HepG2 (cell line): Measurements from ENCODE around the gene BAIAP2L1. TPM values are rescaled to one million over a fixed set of nuclear protein-coding genes. Genes with fewer than 3 reads are reported as not detected.
A peak's percentile ranks its signal among the peaks of the same experiment; 100 is the strongest.

ENCODE experiments used
- DZIP1 ChIP-seq: sonication (generic); formaldehyde crosslinking; IDR thresholded peaks from 2 replicates; pipeline ENCODE4 v1.5.0; 2020; ENCODE audit warnings: mild to moderate bottlenecking, missing genetic modification reagents
- HNF4A ChIP-seq: sonication (generic); formaldehyde crosslinking; IDR thresholded peaks from 2 replicates; pipeline ENCODE4 v1.4.0; 2020; ENCODE audit warnings: missing genetic modification reagents
- HNRNPLL ChIP-seq: fragments of 200-400 bp; formaldehyde crosslinking; IDR thresholded peaks from 2 replicates; pipeline ENCODE4 v1.6.1; 2017; ENCODE audit warnings: mild to moderate bottlenecking, low read depth, low read length; ENCODE audit not compliant: poor library complexity, severe bottlenecking
- KDM5A ChIP-seq: fragments of 200-600 bp; sonication (generic); IDR thresholded peaks from 2 replicates; pipeline ENCODE4 v1.7.0; 2018; ENCODE audit warnings: antibody characterized with exemption, mild to moderate bottlenecking, low read length, borderline replicate concordance
- KMT2B ChIP-seq: IDR thresholded peaks from 2 replicates; pipeline ENCODE4 v1.6.1; 2016; ENCODE audit warnings: missing genetic modification reagents, missing compliant biosample characterization
- POLR2A ChIP-seq, 2 experiments: IDR thresholded peaks; 2 replicates each; pipeline ENCODE4 v1.6.1; 2011; ENCODE audit warnings: low read depth in 2 of 2, low read length in 2 of 2, mild to moderate bottlenecking in 1 of 2, moderate library complexity in 1 of 2; ENCODE audit not compliant: insufficient read depth in 1 of 2
- PRDM10 ChIP-seq: sonication (generic); formaldehyde crosslinking; IDR thresholded peaks from 2 replicates; pipeline ENCODE4 v1.4.0; 2020; ENCODE audit warnings: low read depth, missing genetic modification reagents
- SKI ChIP-seq: fragments of 450-650 bp; IDR thresholded peaks from one replicate; pipeline ENCODE4 v1.6.1; 2018; ENCODE audit warnings: mild to moderate bottlenecking; ENCODE audit not compliant: partially characterized antibody
- SNAI1 ChIP-seq: sonication (generic); formaldehyde crosslinking; IDR thresholded peaks from 2 replicates; pipeline ENCODE4 v1.5.0; 2020; ENCODE audit warnings: mild to moderate bottlenecking, missing genetic modification reagents, borderline replicate concordance
- ZBTB25 ChIP-seq: IDR thresholded peaks from 2 replicates; pipeline ENCODE4 v1.6.1; 2018; ENCODE audit warnings: missing genetic modification reagents
- ZBTB49 ChIP-seq: sonication (generic); formaldehyde crosslinking; IDR thresholded peaks from 2 replicates; pipeline ENCODE4 v1.4.0; 2020; ENCODE audit warnings: missing genetic modification reagents, borderline replicate concordance
- ZFP82 ChIP-seq: sonication (generic); formaldehyde crosslinking; IDR thresholded peaks from 2 replicates; pipeline ENCODE4 v1.5.1; 2020; ENCODE audit warnings: mild to moderate bottlenecking, missing genetic modification reagents, borderline replicate concordance
- ZNF101 ChIP-seq: sonication (generic); formaldehyde crosslinking; IDR thresholded peaks from 2 replicates; pipeline ENCODE4 v1.4.0; 2020; ENCODE audit warnings: mild to moderate bottlenecking, low read depth, missing genetic modification reagents, borderline replicate concordance
- ZNF574 ChIP-seq: sonication (generic); formaldehyde crosslinking; IDR thresholded peaks from 2 replicates; pipeline ENCODE4 v1.4.0; 2020; ENCODE audit warnings: missing genetic modification reagents
- ZNF672 ChIP-seq: sonication (generic); formaldehyde crosslinking; IDR thresholded peaks from 2 replicates; pipeline ENCODE4 v1.8.1; 2022; ENCODE audit warnings: missing genetic modification reagents
- polyA plus RNA-seq, 8 experiments: library from polyadenylated mRNA; depleted of rRNA in 3 of 8; stranded (reverse) in 7 of 8; unstranded in 1 of 8; fragments of >200 nt; fragmentation: Illumina TruSeq in 4 of 8; extraction: Trizol in 4 of 8; gene quantifications; 2 replicates each; pipeline versions ENCODE4 v1.2.1 to v1.2.3, GENCODE V29; 2011 to 2016; ENCODE audit warnings: low read depth in 4 of 8, missing spikeins in 1 of 8, mixed read lengths in 1 of 8; ENCODE audit not compliant: insufficient read depth in 1 of 8
- total RNA-seq, 5 experiments: library from RNA; depleted of rRNA; stranded (reverse); fragments of >200 nt; fragmentation: Illumina TruSeq; extraction: Trizol; gene quantifications; 2 replicates each; pipeline ENCODE4 v1.2.3, GENCODE V29; 2016; ENCODE audit warnings: low read depth in 1 of 5

Gene BAIAP2L1
- total and polyA plus RNA-seq, 2 of the 13 experiments (the other 11 are each of a cell fraction or from before 2014, with no cell fraction given) = 13.0 to 21.5 TPM

GRCh38 chr7:98251601-98252424 lies 149.1 kb downstream of the BAIAP2L1 start, which contains the start of gene TECPR1 (continued):
- TF ChIP-seq DZIP1 (CRISPR knock-in tag) (no peak), KMT2B (CRISPR knock-in tag) (peak; percentile 72; the same call in 1 of the 2 replicates), HNRNPLL (peak; percentile 65), ZBTB49 (CRISPR knock-in tag) (no peak), SNAI1 (CRISPR knock-in tag) (peak; percentile 66; the same call in 1 of the 2 replicates), PRDM10 (no peak), ZNF574 (CRISPR knock-in tag) (peak; percentile 85), SKI (peak; percentile 69), ZBTB25 (peak; percentile 83; the same call in 1 of the 2 replicates), ZNF101 (CRISPR knock-in tag) (no peak), KDM5A (peak; percentile 75; the same call in 1 of the 2 replicates), ZFP82 (no peak), ZNF672 (CRISPR knock-in tag) (peak; percentile 18; the same call in 1 of the 2 replicates), HNF4A (CRISPR knock-in tag) (peak; percentile 87), POLR2A (IDR thresholded peaks at IDR 0.05; ENCODE audit: insufficient read depth in 1 of 2, low read depth in 2 of 2, low read length in 2 of 2) (peak in 1 of 2 experiments; percentile 81; a peak in 3 of 4 replicates)
